K562 (cell line): Measurements from ENCODE around the gene DCTN1. TPM values are rescaled to one million over a fixed set of nuclear protein-coding genes. Genes with fewer than 3 reads are reported as not detected.

Source experiments
- CBX8 ChIP-seq: fragments of 200-600 bp; sonication (generic); IDR thresholded peaks from 2 replicates; pipeline ENCODE4 v1.6.1; 2012; ENCODE audit warnings: borderline replicate concordance, mixed run types, low read depth, mild to moderate bottlenecking, moderate library complexity, mixed read lengths, low read length, control low read depth, inconsistent platforms; ENCODE audit not compliant: poor library complexity, severe bottlenecking; ENCODE audit errors: extremely low read depth
- CTCF ChIP-seq, 3 experiments: IDR thresholded peaks in 2 of 3; conservative IDR thresholded peaks in 1 of 3; 2 replicates each; pipeline ENCODE4 v1.5.1; 2011 to 2012; ENCODE audit warnings: low read length in 3 of 3, mild to moderate bottlenecking in 3 of 3, control low read depth in 2 of 3, improper control_type of control experiment in 1 of 3, inconsistent platforms in 1 of 3, low read depth in 1 of 3, mixed read lengths in 1 of 3, moderate library complexity in 1 of 3; ENCODE audit not compliant: insufficient read depth in 2 of 3
- HDAC1 ChIP-seq, 2 experiments: fragments of 450-650 bp; IDR thresholded peaks; 2 replicates each; pipeline ENCODE4 v1.6.1; 2016 to 2017; ENCODE audit warnings: inconsistent platforms in 1 of 2, mild to moderate bottlenecking in 1 of 2, moderate library complexity in 1 of 2
- IRF2 ChIP-seq: sonication (generic); formaldehyde crosslinking; IDR thresholded peaks from 2 replicates; pipeline ENCODE4 v1.8.1; 2022; ENCODE audit warnings: mild to moderate bottlenecking, missing genetic modification reagents
- PBX2 ChIP-seq, 2 experiments: IDR thresholded peaks in 1 of 2; conservative IDR thresholded peaks in 1 of 2; 2 replicates each; pipeline ENCODE4 v1.6.1; 2016; ENCODE audit warnings: low read depth in 2 of 2, mild to moderate bottlenecking in 1 of 2, missing compliant biosample characterization in 1 of 2, missing genetic modification characterization in 1 of 2, moderate library complexity in 1 of 2
- PKNOX1 ChIP-seq: fragments of 450-650 bp; IDR thresholded peaks from 2 replicates; pipeline ENCODE4 v1.6.1; 2016
- RBM15 ChIP-seq: fragments of 200-400 bp; formaldehyde crosslinking; IDR thresholded peaks from 2 replicates; pipeline ENCODE4 v1.6.1; 2018; ENCODE audit warnings: mild to moderate bottlenecking, low read length, moderate library complexity; ENCODE audit not compliant: insufficient read depth
- SUPT5H ChIP-seq: fragments of 450-650 bp; IDR thresholded peaks from 2 replicates; pipeline ENCODE4 v1.6.1; 2016
- U2AF2 ChIP-seq: fragments of 200-400 bp; formaldehyde crosslinking; optimal IDR thresholded peaks from 2 replicates; pipeline ENCODE3; 2017; ENCODE audit warnings: low read depth, mild to moderate bottlenecking, low read length
- UBTF ChIP-seq, 2 experiments: IDR thresholded peaks; 2 replicates each; pipeline ENCODE4 v1.6.1; 2012; ENCODE audit warnings: improper control_type of control experiment in 2 of 2, low read depth in 2 of 2, low read length in 2 of 2, borderline replicate concordance in 1 of 2
- USF2 ChIP-seq: sonication (generic); formaldehyde crosslinking; IDR thresholded peaks from 2 replicates; pipeline ENCODE4 v1.5.0; 2020; ENCODE audit warnings: missing genetic modification reagents
- ZNF274 ChIP-seq: IDR thresholded peaks from 2 replicates; pipeline ENCODE4 v1.6.1; 2011; ENCODE audit warnings: low read depth, mild to moderate bottlenecking, low read length, moderate library complexity, borderline replicate concordance
- ZNF280A ChIP-seq: fragments of 450-650 bp; IDR thresholded peaks from 2 replicates; pipeline ENCODE4 v1.6.1; 2018; ENCODE audit warnings: mild to moderate bottlenecking, low read depth; ENCODE audit not compliant: partially characterized antibody
- ZNF75A ChIP-seq: fragments of 450-650 bp; formaldehyde crosslinking; IDR thresholded peaks from 2 replicates; pipeline ENCODE4 v1.4.0; 2020; ENCODE audit warnings: mild to moderate bottlenecking
- polyA plus RNA-seq, 8 experiments: library from polyadenylated mRNA; depleted of rRNA in 4 of 8; stranded (reverse) in 5 of 8; unstranded in 3 of 8; fragments of >200 nt; fragmentation: Nextera tagmentation in 2 of 8; fragmentation: Illumina TruSeq in 1 of 8; extraction: Ambion mirVana in 2 of 8; extraction: Trizol in 1 of 8; gene quantifications; 2 replicates each; pipeline versions ENCODE4 v1.2.1 to v1.2.3, GENCODE V29; 2011 to 2014; ENCODE audit warnings: inconsistent platforms in 1 of 8, missing spikeins in 1 of 8
- total RNA-seq, 7 experiments: library from RNA; depleted of rRNA in 6 of 7; stranded (reverse); fragments of >200 nt in 6 of 7; fragmentation: Illumina TruSeq in 2 of 7; extraction: Trizol in 2 of 7; gene quantifications; 2 replicates each; pipeline versions ENCODE4 v1.2.1 to v1.2.3, GENCODE V29; 2011 to 2021; ENCODE audit warnings: low replicate concordance in 1 of 7

DCTN1 gene
- total and polyA plus RNA-seq, 9 of the 15 experiments (the other 6 are each of a cell fraction or from before 2014, with no cell fraction given): 23.9 to 71.7 (median 45.0) TPM

- TF ChIP-seq CTCF (IDR thresholded peaks at IDR 0.05 in 2 of 3, conservative IDR thresholded peaks at IDR 0.05 in 1 of 3; ENCODE audit: insufficient read depth in 2 of 3, low read depth in 1 of 3, low read length in 3 of 3) (no peak), ZNF274 (no peak), UBTF (IDR thresholded peaks at IDR 0.05; ENCODE audit: borderline replicate concordance in 1 of 2, low read depth in 2 of 2, low read length in 2 of 2) (no peak), ZNF280A (no peak), HDAC1 (IDR thresholded peaks at IDR 0.05) (no peak), IRF2 (no peak), RBM15 (no peak), PBX2 (CRISPR knock-in tag; IDR thresholded peaks at IDR 0.05; ENCODE audit: low read depth) (no peak), PBX2 (tag; conservative IDR thresholded peaks at IDR 0.05; ENCODE audit: low read depth) (0 out of 2 replicates have a peak, but pooled peaks have one; percentile 15), USF2 (CRISPR knock-in tag) (peak; percentile 60), ZNF75A (no peak), PKNOX1 (peak; percentile 70), CBX8 (no peak), U2AF2 (no peak), SUPT5H (no peak)
These were observed 52.0 kb downstream of the DCTN1 start (continued) for GRCh38 chr2:74328074-74328473.
